KMS-11 (cell line): Measurements from ENCODE around the gene GJA4.

Experiments
- H2AFZ ChIP-seq: fragments of 200-600 bp; sonication (generic); 2 replicates; pipeline ENCODE4 v1.6.1; 2016; ENCODE audit warnings: antibody characterized with exemption, mixed run types, low read depth
- H3K27ac ChIP-seq: fragments of 200-600 bp; sonication (generic); 2 replicates; pipeline ENCODE4 v1.6.1; 2016; ENCODE audit warnings: mild to moderate bottlenecking, mixed run types
- H3K27me3 ChIP-seq: fragments of 200-600 bp; sonication (generic); 2 replicates; pipeline ENCODE4 v1.6.1; 2017; ENCODE audit warnings: mild to moderate bottlenecking, low read depth, mixed run types, moderate library complexity; ENCODE audit not compliant: insufficient read depth
- H3K36me3 ChIP-seq: fragments of 200-600 bp; sonication (generic); 2 replicates; pipeline ENCODE4 v1.6.1; 2017; ENCODE audit warnings: mild to moderate bottlenecking, mixed run types; ENCODE audit not compliant: insufficient read depth
- H3K4me1 ChIP-seq: fragments of 200-600 bp; sonication (generic); 2 replicates; pipeline ENCODE4 v1.6.1; 2016; ENCODE audit warnings: mild to moderate bottlenecking, low read depth, mixed run types; ENCODE audit not compliant: poor library complexity, severe bottlenecking
- H3K4me2 ChIP-seq: fragments of 200-600 bp; sonication (generic); 2 replicates; pipeline ENCODE4 v1.7.0; 2016; ENCODE audit warnings: mild to moderate bottlenecking, mixed run types
- H3K4me3 ChIP-seq: fragments of 200-600 bp; sonication (generic); IDR thresholded peaks from 2 replicates; pipeline ENCODE4 v1.6.1; 2017; ENCODE audit warnings: low read depth, low read length, mixed read lengths; ENCODE audit not compliant: insufficient read depth
- H3K79me2 ChIP-seq: fragments of 200-600 bp; sonication (generic); 2 replicates; pipeline ENCODE4 v1.6.1; 2016; ENCODE audit warnings: low read depth, mixed run types; ENCODE audit not compliant: insufficient read depth
- H3K9ac ChIP-seq: fragments of 200-600 bp; sonication (generic); 2 replicates; pipeline ENCODE4 v1.6.1; 2016; ENCODE audit warnings: mild to moderate bottlenecking, mixed run types
- H4K20me1 ChIP-seq: fragments of 200-600 bp; sonication (generic); 2 replicates; pipeline ENCODE4 v1.6.1; 2016; ENCODE audit warnings: mild to moderate bottlenecking, mixed run types; ENCODE audit not compliant: insufficient read depth
- TF ChIP-seq, protein P1 (sequence below): fragments of 200-600 bp; sonication (generic); conservative IDR thresholded peaks from 2 replicates; pipeline ENCODE4 v1.6.1; 2017; ENCODE audit warnings: low read depth, mild to moderate bottlenecking, antibody characterized with exemption, low read length, moderate library complexity, mixed read lengths

Gene GJA4

GRCh38 chr1:34842952-34843371 lies 50.2 kb downstream of the GJA4 start:
- Histone ChIP-seq H2AFZ (no peak overlapping the region), H3K9ac (no peak overlapping the region), H3K79me2 (no peaks in the 10 kb centered on the region), H3K36me3 (no peaks in the 10 kb centered on the region), H3K4me2 (no peak overlapping the region), H4K20me1 (no peaks in the 10 kb centered on the region), H3K4me1 (no peaks in the 10 kb centered on the region), H3K27me3 (no peaks in the 10 kb centered on the region), H3K27ac (no peak overlapping the region), H3K4me3 (no peak overlapping the region)
- TF ChIP-seq, protein P1, sequence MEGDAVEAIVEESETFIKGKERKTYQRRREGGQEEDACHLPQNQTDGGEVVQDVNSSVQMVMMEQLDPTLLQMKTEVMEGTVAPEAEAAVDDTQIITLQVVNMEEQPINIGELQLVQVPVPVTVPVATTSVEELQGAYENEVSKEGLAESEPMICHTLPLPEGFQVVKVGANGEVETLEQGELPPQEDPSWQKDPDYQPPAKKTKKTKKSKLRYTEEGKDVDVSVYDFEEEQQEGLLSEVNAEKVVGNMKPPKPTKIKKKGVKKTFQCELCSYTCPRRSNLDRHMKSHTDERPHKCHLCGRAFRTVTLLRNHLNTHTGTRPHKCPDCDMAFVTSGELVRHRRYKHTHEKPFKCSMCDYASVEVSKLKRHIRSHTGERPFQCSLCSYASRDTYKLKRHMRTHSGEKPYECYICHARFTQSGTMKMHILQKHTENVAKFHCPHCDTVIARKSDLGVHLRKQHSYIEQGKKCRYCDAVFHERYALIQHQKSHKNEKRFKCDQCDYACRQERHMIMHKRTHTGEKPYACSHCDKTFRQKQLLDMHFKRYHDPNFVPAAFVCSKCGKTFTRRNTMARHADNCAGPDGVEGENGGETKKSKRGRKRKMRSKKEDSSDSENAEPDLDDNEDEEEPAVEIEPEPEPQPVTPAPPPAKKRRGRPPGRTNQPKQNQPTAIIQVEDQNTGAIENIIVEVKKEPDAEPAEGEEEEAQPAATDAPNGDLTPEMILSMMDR, result no peak

DNA sequence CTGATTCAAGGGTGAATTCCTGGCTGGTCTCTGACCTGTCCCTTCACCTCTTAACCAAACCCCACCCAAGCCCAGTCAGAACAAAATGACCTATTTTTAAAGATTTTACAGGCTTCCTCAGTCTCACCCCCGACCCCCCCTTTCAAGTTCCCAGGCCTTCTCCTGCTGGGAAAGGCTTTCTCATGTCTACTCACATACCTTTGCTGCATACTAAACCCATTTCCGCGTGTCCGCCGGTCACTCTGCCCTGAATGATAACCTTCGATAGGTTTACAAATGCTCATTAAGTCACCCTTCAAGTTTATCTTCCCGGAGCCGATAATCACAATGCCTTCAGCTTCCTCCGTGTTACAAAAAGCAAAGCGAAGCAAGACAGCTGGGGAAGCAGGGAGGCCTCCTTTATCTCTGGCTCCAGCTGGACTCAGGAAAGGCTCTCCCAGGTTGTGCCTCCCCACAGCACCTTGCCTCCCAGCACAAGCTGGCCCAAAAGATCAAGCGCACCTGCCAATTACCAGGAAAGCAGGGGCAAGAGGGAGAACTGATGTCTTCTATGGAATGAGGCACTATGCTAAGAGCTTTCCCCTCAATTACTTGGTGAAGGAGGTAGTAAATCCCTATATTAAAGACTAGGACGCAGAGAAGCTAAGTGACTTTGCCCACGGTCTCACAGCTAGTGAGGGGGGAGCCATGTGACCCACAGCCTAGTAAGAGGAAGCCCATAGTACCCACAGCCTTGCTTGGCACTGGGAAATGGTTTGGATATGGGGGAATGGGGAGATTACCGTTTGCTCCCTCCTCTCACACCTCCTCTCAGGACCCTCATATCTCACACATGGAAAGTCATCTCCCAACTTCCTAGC lies 50.8 kb downstream of the GJA4 start:
- no peaks in the 10 kb centered on the region for H3K36me3 ChIP-seq
- no peak overlapping the region for H3K27ac ChIP-seq
- TF ChIP-seq, protein P1, result no peak
- no peak overlapping the region for H2AFZ ChIP-seq
- no peaks in the 10 kb centered on the region for H3K4me1 ChIP-seq
- H3K9ac ChIP-seq, result no peak overlapping the region
- no peaks in the 10 kb centered on the region for H3K27me3 ChIP-seq
- H3K4me3 ChIP-seq, result no peak overlapping the region
- no peak overlapping the region for H3K4me2 ChIP-seq
- no peaks in the 10 kb centered on the region for H4K20me1 ChIP-seq
- H3K79me2 ChIP-seq, result no peaks in the 10 kb centered on the region

DNA sequence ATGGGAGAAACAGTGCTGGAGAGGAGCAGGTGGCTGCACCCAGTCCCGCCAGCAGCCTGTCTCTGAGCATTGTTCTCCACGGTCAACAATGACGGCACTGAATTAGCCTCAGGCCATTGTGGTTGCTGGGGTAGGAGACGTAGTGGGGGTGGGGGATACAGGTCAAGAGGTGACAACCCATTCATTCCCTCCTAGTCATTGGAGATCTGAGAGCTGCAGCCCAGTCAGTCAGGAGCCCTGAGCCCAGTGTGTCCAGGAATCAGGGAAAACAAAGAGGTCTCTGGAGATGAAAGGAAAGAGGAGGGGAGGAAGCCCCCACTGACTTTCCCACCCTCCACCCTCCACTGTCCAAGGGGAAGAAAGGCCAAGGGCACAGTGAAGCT lies 51.4 kb downstream of the GJA4 start:
- Histone ChIP-seq H4K20me1 (no peaks in the 10 kb centered on the region), H3K4me3 (no peak overlapping the region), H2AFZ (no peak overlapping the region), H3K79me2 (no peaks in the 10 kb centered on the region), H3K36me3 (no peaks in the 10 kb centered on the region), H3K27me3 (no peaks in the 10 kb centered on the region), H3K4me2 (no peak overlapping the region), H3K9ac (no peak overlapping the region), H3K27ac (no peak overlapping the region), H3K4me1 (no peaks in the 10 kb centered on the region)
- TF ChIP-seq, protein P1, result no peak
